Activated T-helper 2 cell treated with anti-CD3 and anti-CD28 coated beads, Interferon-gamma antibody, Interleukin-2, Interleukin-4, amounts not matched to agents 10 μg/mL and 5 μg/mL and 100 μg/mL, durations not matched to agents 14 hours and 24 hours and 36 hours (primary cell): ENCODE results near the gene RALGPS2. TPM values are rescaled to one million over a fixed set of nuclear protein-coding genes. Genes with fewer than 3 reads are reported as not detected.
A peak's percentile ranks its signal among the peaks of the same experiment; 100 is the strongest.

Experiments
- DNase-seq: peaks from one replicate; pipeline ENCODE4 v3.0.0; 2021; ENCODE audit warnings: low spot score
- H3K27ac Mint-ChIP-seq: one replicate; pipeline ENCODE4 v1.8.0; 2021; ENCODE audit warnings: mixed read lengths
- H3K27me3 Mint-ChIP-seq: one replicate; pipeline ENCODE4 v1.8.0; 2021; ENCODE audit warnings: low read depth, mixed read lengths
- H3K36me3 Mint-ChIP-seq: one replicate; pipeline ENCODE4 v1.8.0; 2021; ENCODE audit warnings: low read depth, mixed read lengths
- H3K4me1 Mint-ChIP-seq: one replicate; pipeline ENCODE4 v1.8.0; 2021; ENCODE audit warnings: low read depth, mixed read lengths
- H3K4me3 Mint-ChIP-seq: one replicate; pipeline ENCODE4 v1.8.0; 2021; ENCODE audit warnings: low read depth, mild to moderate bottlenecking, moderate library complexity, mixed read lengths
- H3K9me3 Mint-ChIP-seq: one replicate; pipeline ENCODE4 v1.8.0; 2021; ENCODE audit warnings: mixed read lengths
- intact Hi-C: fragments of 100-400 bp; cut with micrococcal nuclease; formaldehyde crosslinking; loops from one replicate; pipeline ENCODE4 v1.15.1; 2023
- total RNA-seq: library from RNA; stranded (reverse); gene quantifications from 2 replicates; pipeline ENCODE4 v1.2.3, GENCODE V29; 2022

The RALGPS2 gene
- total RNA-seq, 1 donor from 2014 or later: 1.9 TPM

DNA sequence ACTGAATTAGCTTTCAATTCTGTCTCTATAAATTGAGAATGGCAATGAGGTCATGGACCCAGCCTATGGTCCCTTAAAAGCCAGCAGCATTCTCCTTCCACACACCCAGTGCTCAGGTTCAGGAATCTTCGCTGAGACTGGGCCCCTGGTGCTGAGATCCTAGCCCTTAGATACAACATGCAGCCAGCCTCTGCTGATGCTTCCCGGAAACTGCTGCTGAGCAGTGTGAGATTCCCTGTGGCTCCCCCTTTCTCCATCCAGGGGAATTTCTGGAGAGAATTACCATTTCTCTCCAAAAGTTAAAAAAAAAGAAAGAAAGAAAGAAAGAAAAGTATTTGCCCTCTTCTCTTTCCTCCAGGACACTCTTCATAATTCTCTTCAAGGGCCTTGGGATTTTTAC, 31.7 kb upstream of the RALGPS2 start:
- no peaks in the 10 kb centered on the region for H3K4me1 Mint-ChIP-seq
- intact Hi-C loops: no loop called here
- no peaks in the 10 kb centered on the region for H3K27me3 Mint-ChIP-seq

DNA sequence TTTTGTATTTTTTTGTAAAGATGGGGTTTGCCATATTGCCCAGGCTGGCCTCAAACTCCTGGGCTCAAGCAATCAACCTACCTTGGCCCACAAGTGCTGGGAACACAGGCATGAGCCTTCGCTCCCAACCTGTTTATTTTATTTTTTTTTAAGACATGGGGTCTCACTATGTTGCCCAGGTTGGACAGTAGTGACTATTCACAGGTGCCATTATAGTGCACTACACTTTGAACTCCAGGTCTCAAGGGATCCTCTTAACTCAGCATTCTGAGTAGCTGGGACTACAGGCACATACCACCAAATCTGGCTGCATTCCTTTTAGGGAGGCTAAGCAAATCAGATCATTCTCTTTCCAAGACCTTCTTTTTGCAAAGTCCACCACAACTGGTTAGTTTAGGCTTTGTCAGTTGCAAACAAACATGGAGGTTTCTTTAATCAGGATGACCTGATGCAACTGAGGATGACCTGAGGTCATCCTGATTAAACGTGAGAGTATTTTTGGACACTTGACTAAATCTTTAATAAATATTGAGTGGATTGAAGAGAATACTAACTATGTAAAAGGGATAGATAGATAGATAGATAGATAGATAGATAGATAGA, 30.0 kb upstream of the RALGPS2 start:
- intact Hi-C loops: no loop called here
- peaks cover 4% of the 10 kb centered on the region for H3K9me3 Mint-ChIP-seq
- no peaks in the 10 kb centered on the region for H3K36me3 Mint-ChIP-seq
- no peak for DNase-seq
- no peaks in the 10 kb centered on the region for H3K4me1 Mint-ChIP-seq
- peaks cover under 1% of the 10 kb centered on the region for H3K27me3 Mint-ChIP-seq
- no peak overlapping the region for H3K4me3 Mint-ChIP-seq
- no peak overlapping the region for H3K27ac Mint-ChIP-seq

More for the DNA sequence above, 31.7 kb upstream of the RALGPS2 start:
- H3K36me3 Mint-ChIP-seq: no peaks in the 10 kb centered on the region
- DNase-seq: no peak
- H3K9me3 Mint-ChIP-seq: peaks cover 4% of the 10 kb centered on the region
- no peak overlapping the region for H3K4me3 Mint-ChIP-seq
- no peak overlapping the region for H3K27ac Mint-ChIP-seq

DNA sequence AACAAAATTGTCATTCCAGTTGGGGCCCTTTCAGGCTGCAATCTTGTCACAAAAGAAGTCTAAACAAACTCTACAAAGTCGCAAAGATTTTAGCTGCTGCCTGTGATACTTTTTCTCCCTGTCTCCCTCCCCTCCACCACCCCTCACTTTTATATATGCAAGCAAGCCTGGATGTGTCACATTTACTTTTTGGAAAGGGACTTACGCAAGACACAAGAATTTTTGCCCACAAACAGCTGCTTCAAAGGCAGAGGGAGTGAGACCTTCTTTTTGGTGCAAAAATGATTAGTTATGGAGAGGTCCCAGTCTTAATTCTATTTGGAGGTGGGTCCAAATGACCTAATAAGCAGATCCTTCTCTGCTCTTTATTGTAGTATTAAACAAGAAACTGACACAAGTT, 22.9 kb upstream of the RALGPS2 start:
- no peaks in the 10 kb centered on the region for H3K9me3 Mint-ChIP-seq
- H3K27ac Mint-ChIP-seq: no peak overlapping the region
- H3K4me3 Mint-ChIP-seq: no peak overlapping the region
- no peak for DNase-seq
- peaks cover 12% of the 10 kb centered on the region for H3K27me3 Mint-ChIP-seq
- intact Hi-C loops: no loop called here
- H3K4me1 Mint-ChIP-seq: no peaks in the 10 kb centered on the region
- H3K36me3 Mint-ChIP-seq: no peaks in the 10 kb centered on the region

GRCh38 chr1:178704833-178705232, 20.2 kb upstream of the RALGPS2 start:
- H3K27ac Mint-ChIP-seq: no peak overlapping the region
- H3K9me3 Mint-ChIP-seq: no peaks in the 10 kb centered on the region
- no peaks in the 10 kb centered on the region for H3K4me1 Mint-ChIP-seq
- no peak for DNase-seq
- intact Hi-C loops: no loop called here
- no peaks in the 10 kb centered on the region for H3K36me3 Mint-ChIP-seq
- H3K27me3 Mint-ChIP-seq: peaks cover 18% of the 10 kb centered on the region
- H3K4me3 Mint-ChIP-seq: no peak overlapping the region

DNA sequence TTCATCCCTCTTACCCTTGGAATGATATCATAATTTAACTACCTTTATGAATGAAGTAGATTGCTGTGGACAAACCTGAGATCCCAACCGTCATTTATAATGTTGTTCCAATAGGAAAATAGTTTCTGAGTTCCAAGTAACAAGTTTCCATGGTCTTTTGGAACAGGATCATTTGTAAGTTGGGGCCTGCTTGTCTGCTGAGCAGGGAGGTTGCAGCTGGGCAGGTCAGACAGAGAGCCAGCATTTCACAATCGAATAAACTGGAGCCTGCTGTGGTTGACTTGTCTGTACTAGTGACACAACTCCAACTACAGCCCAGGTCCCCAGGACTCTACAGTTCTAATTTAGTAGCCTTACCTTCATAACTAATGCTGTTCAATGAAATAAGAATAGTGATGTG, 18.6 kb upstream of the RALGPS2 start:
- H3K9me3 Mint-ChIP-seq: no peaks in the 10 kb centered on the region
- DNase-seq: no peak
- no peak overlapping the region for H3K4me3 Mint-ChIP-seq
- H3K36me3 Mint-ChIP-seq: no peaks in the 10 kb centered on the region
- H3K4me1 Mint-ChIP-seq: no peaks in the 10 kb centered on the region
- H3K27me3 Mint-ChIP-seq: peaks cover 18% of the 10 kb centered on the region
- intact Hi-C loops: no loop called here
- H3K27ac Mint-ChIP-seq: no peak overlapping the region

GRCh38 chr1:178713259-178713658, 11.8 kb upstream of the RALGPS2 start:
- Mint-ChIP-seq H3K4me1 (no peaks in the 10 kb centered on the region), H3K27ac (no peak overlapping the region), H3K9me3 (no peaks in the 10 kb centered on the region), H3K4me3 (no peak overlapping the region), H3K36me3 (no peaks in the 10 kb centered on the region), H3K27me3 (peaks cover 23% of the 10 kb centered on the region)
- no peak for DNase-seq
- intact Hi-C loops: no loop called here

DNA sequence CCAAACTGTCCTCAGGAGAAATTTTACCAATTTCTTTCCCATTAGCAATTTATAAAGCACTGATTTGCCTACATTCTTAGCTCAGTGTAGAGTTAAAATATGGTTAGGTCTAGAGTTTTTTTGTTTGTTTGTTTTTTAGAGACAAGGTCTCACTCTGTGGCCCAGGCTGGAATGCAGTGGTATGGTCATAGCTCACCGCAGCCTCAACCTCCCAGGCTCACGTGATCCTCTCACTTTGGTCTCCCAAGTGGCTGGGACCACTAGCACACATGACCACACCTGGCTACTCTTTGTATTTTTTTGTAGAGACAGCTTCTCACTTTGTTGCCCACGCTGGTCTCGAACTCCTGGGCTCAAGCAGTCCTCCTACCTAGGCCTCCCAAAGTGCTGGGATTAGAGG, 10.6 kb upstream of the RALGPS2 start:
- H3K36me3 Mint-ChIP-seq: no peaks in the 10 kb centered on the region
- no peak overlapping the region for H3K27ac Mint-ChIP-seq
- intact Hi-C loops: no loop called here
- DNase-seq: no peak
- no peaks in the 10 kb centered on the region for H3K9me3 Mint-ChIP-seq
- H3K4me3 Mint-ChIP-seq: no peak overlapping the region
- no peaks in the 10 kb centered on the region for H3K4me1 Mint-ChIP-seq
- H3K27me3 Mint-ChIP-seq: peaks cover 23% of the 10 kb centered on the region

DNA sequence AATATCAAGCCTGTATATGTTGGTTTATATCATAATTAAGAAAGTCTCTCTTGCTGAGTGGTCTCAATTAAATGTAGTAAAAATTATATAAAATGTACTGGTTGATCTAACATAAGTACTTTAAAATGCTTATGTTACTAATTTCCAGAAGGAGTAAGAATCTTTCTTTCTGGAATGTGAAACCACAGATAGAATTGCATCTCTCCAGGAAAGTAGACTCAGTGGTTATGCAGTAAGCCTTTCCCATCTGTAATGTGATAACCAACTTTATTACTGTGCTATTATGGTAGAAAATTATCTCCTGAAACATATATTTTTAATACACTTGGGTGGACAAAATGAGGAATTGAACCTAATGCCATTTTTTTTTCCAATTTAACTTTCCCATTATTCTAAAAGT, 8.9 kb upstream of the RALGPS2 start:
- no peak overlapping the region for H3K4me3 Mint-ChIP-seq
- no peaks in the 10 kb centered on the region for H3K4me1 Mint-ChIP-seq
- H3K27me3 Mint-ChIP-seq: peaks cover 18% of the 10 kb centered on the region

GRCh38 chr1:178718520-178718919, 6.5 kb upstream of the RALGPS2 start:
- Mint-ChIP-seq H3K4me3 (no peak overlapping the region), H3K4me1 (no peaks in the 10 kb centered on the region), H3K27me3 (peaks cover 15% of the 10 kb centered on the region)

More for the DNA sequence above, 8.9 kb upstream of the RALGPS2 start:
- H3K9me3 Mint-ChIP-seq: no peaks in the 10 kb centered on the region
- no peak overlapping the region for H3K27ac Mint-ChIP-seq
- intact Hi-C loops: no loop called here
- no peak for DNase-seq
- no peaks in the 10 kb centered on the region for H3K36me3 Mint-ChIP-seq

GRCh38 chr1:178723546-178723945, 1.5 kb upstream of the RALGPS2 start:
- Mint-ChIP-seq H3K4me3 (no peak overlapping the region), H3K27me3 (peaks cover 32% of the 10 kb centered on the region), H3K4me1 (peaks cover 12% of the 10 kb centered on the region), H3K27ac (no peak overlapping the region), H3K9me3 (no peaks in the 10 kb centered on the region), H3K36me3 (no peaks in the 10 kb centered on the region)
- intact Hi-C loops: no loop called here
- no peak for DNase-seq

More at GRCh38 chr1:178718520-178718919, 6.5 kb upstream of the RALGPS2 start:
- H3K36me3 Mint-ChIP-seq: no peaks in the 10 kb centered on the region
- no peak for DNase-seq
- H3K27ac Mint-ChIP-seq: no peak overlapping the region
- intact Hi-C loops: no loop called here
- no peaks in the 10 kb centered on the region for H3K9me3 Mint-ChIP-seq

GRCh38 chr1:178724376-178724727, 692 bp upstream of the RALGPS2 start:
- no peaks in the 10 kb centered on the region for H3K9me3 Mint-ChIP-seq
- DNase-seq: no peak
- peak overlapping the region; percentile 7 for H3K27ac Mint-ChIP-seq
- H3K36me3 Mint-ChIP-seq: no peaks in the 10 kb centered on the region
- peaks cover 12% of the 10 kb centered on the region for H3K4me1 Mint-ChIP-seq
- H3K4me3 Mint-ChIP-seq: peak overlapping the region; percentile 78
- H3K27me3 Mint-ChIP-seq: peaks cover 38% of the 10 kb centered on the region
- intact Hi-C loops: no loop called here

GRCh38 chr1:178725466-178726086, 532 bp downstream of the RALGPS2 start:
- H3K9me3 Mint-ChIP-seq: no peaks in the 10 kb centered on the region
- H3K36me3 Mint-ChIP-seq: no peaks in the 10 kb centered on the region
- no peak overlapping the region for H3K27ac Mint-ChIP-seq
- peaks cover 12% of the 10 kb centered on the region for H3K4me1 Mint-ChIP-seq
- intact Hi-C loops: loop anchor here (2.0 kb wide), 1 partner anchor 183 kb away; no protein-coding TSS in a partner anchor
- peak; percentile 14 for DNase-seq
- peak overlapping the region; percentile 80 for H3K4me3 Mint-ChIP-seq
- H3K27me3 Mint-ChIP-seq: peaks cover 39% of the 10 kb centered on the region

DNA sequence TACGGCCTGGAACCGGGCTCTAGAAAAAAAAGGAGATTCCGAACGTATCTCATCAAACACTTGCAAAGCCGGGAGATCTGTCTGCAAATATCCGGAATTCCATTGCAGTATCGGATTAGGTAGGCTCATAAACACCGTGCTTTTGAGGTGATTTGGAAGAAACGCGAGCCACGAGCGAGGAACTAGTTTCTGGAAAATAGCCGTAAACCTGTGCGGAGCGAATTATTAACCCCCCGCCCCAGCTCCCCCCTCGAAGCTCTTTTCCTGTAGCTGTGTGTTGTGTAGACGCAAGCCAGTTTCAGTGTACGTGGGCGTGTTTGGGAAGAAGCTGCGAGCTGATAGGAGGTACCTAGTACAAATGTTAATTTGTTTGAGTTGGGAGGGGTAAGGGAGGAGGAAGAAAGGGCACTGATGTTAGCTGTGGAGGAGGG, 1.1 kb downstream of the RALGPS2 start:
- peaks cover 12% of the 10 kb centered on the region for H3K4me1 Mint-ChIP-seq
- intact Hi-C loops: loop anchor here (2.0 kb wide), 1 partner anchor 183 kb away; no protein-coding TSS in a partner anchor
- peak; percentile 53 for DNase-seq
- no peaks in the 10 kb centered on the region for H3K9me3 Mint-ChIP-seq
- H3K36me3 Mint-ChIP-seq: no peaks in the 10 kb centered on the region
- H3K27ac Mint-ChIP-seq: no peak overlapping the region
- H3K27me3 Mint-ChIP-seq: peaks cover 39% of the 10 kb centered on the region
- H3K4me3 Mint-ChIP-seq: peak overlapping the region; percentile 80
